ENCODE data around the gene KCND3. TPM values are rescaled to one million over a fixed set of nuclear protein-coding genes. Genes with fewer than 3 reads are reported as not detected.

Gene KCND3
- polyA plus RNA-seq, 3 donors: not detected

- DNase-seq: no peak
- H2AFZ ChIP-seq (ENCODE audit: insufficient read depth, low read depth, low read length, poor library complexity, severe bottlenecking): no peak overlapping the region
- Mint-ChIP-seq H3K36me3 (no peaks in the 10 kb centered on the region), H3K27ac (no peak overlapping the region), H3K9me3 (no peaks in the 10 kb centered on the region), H3K4me3 (no peak overlapping the region), H3K27me3 (ENCODE audit: low read depth in 3 of 3) (peaks cover 0 to 9% (median 6%) of the 10 kb centered on the region in 3 donors), H3K4me1 (no peaks in the 10 kb centered on the region)
- no peaks in the 10 kb centered on the region for H3K9me3 ChIP-seq (replicated peaks in 1 of 2; ENCODE audit: control insufficient read depth in 1 of 2, insufficient read depth in 1 of 2, low read length in 2 of 2)
- no peaks in the 10 kb centered on the region for H4K20me1 ChIP-seq (ENCODE audit: insufficient read depth, low read length)
- no peak overlapping the region for H3K27ac ChIP-seq (ENCODE audit: low read depth in 1 of 2, low read length in 2 of 2)
- no peak overlapping the region for H3K4me2 ChIP-seq (replicated peaks; ENCODE audit: extremely low read depth, low read length, poor library complexity, severe bottlenecking)
- H3K4me3 ChIP-seq (replicated peaks in 1 of 3; ENCODE audit: low read depth in 2 of 3, low read length in 3 of 3): no peak overlapping the region
- 96% methylated on average over 9 of the region's 9 CpGs for WGBS (ENCODE audit: insufficient coverage)
- H3K36me3 ChIP-seq (replicated peaks in 1 of 2; ENCODE audit: control insufficient read depth in 1 of 2, insufficient read depth in 2 of 2, low read length in 2 of 2): no peaks in the 10 kb centered on the region
- H3K4me1 ChIP-seq (ENCODE audit: control insufficient read depth in 1 of 2, insufficient read depth in 2 of 2, low read length in 2 of 2): no peaks in the 10 kb centered on the region
- H3K79me2 ChIP-seq (ENCODE audit: insufficient read depth, low read length): no peaks in the 10 kb centered on the region
- H3K27me3 ChIP-seq (ENCODE audit: control insufficient read depth in 2 of 2, insufficient read depth in 2 of 2, low read length in 2 of 2): no peaks in the 10 kb centered on the region
- no peak for TF ChIP-seq CTCF (IDR thresholded peaks at IDR 0.05)
- intact Hi-C loops (cut with micrococcal nuclease): no loop called here
- no peak overlapping the region for H3K9ac ChIP-seq (ENCODE audit: insufficient read depth, low read length, poor library complexity, severe bottlenecking)
Observed at GRCh38 chr1:111814305-111814628, 175.2 kb downstream of the KCND3 start.

GRCh38 chr1:111813440-111814304, 175.8 kb downstream of the KCND3 start:
- H3K27ac ChIP-seq (ENCODE audit: low read depth in 1 of 2, low read length in 2 of 2): no peak overlapping the region
- Mint-ChIP-seq H3K27me3 (ENCODE audit: low read depth in 3 of 3) (peaks cover 0 to 9% (median 6%) of the 10 kb centered on the region in 3 donors), H3K4me1 (no peaks in the 10 kb centered on the region), H3K4me3 (no peak overlapping the region), H3K9me3 (no peaks in the 10 kb centered on the region), H3K36me3 (no peaks in the 10 kb centered on the region), H3K27ac (no peak overlapping the region)
- H3K4me2 ChIP-seq (replicated peaks; ENCODE audit: extremely low read depth, low read length, poor library complexity, severe bottlenecking): no peak overlapping the region
- 77% methylated on average over 12 of the region's 16 CpGs for WGBS (ENCODE audit: insufficient coverage)
- no peaks in the 10 kb centered on the region for H3K9me3 ChIP-seq (replicated peaks in 1 of 2; ENCODE audit: control insufficient read depth in 1 of 2, insufficient read depth in 1 of 2, low read length in 2 of 2)
- H4K20me1 ChIP-seq (ENCODE audit: insufficient read depth, low read length): no peaks in the 10 kb centered on the region
- no peak overlapping the region for H2AFZ ChIP-seq (ENCODE audit: insufficient read depth, low read depth, low read length, poor library complexity, severe bottlenecking)
- H3K27me3 ChIP-seq (ENCODE audit: control insufficient read depth in 2 of 2, insufficient read depth in 2 of 2, low read length in 2 of 2): no peaks in the 10 kb centered on the region
- TF ChIP-seq CTCF (IDR thresholded peaks at IDR 0.05): no peak
- no peak for DNase-seq
- no peak overlapping the region for H3K4me3 ChIP-seq (replicated peaks in 1 of 3; ENCODE audit: low read depth in 2 of 3, low read length in 3 of 3)
- H3K79me2 ChIP-seq (ENCODE audit: insufficient read depth, low read length): no peaks in the 10 kb centered on the region
- H3K4me1 ChIP-seq (ENCODE audit: control insufficient read depth in 1 of 2, insufficient read depth in 2 of 2, low read length in 2 of 2): no peaks in the 10 kb centered on the region
- no peaks in the 10 kb centered on the region for H3K36me3 ChIP-seq (replicated peaks in 1 of 2; ENCODE audit: control insufficient read depth in 1 of 2, insufficient read depth in 2 of 2, low read length in 2 of 2)
- no peak overlapping the region for H3K9ac ChIP-seq (ENCODE audit: insufficient read depth, low read length, poor library complexity, severe bottlenecking)
- intact Hi-C loops (cut with micrococcal nuclease): no loop called here

Data from CD14-positive monocyte (primary cell).